ENCODE results near the gene EXD3. TPM values are rescaled to one million over a fixed set of nuclear protein-coding genes. Genes with fewer than 3 reads are reported as not detected.
A peak's percentile ranks its signal among the peaks of the same experiment; 100 is the strongest.
"Not testable (repeated sequence)": the region's sequence is repeated elsewhere in the genome, so short reads cannot be mapped to it uniquely, and the experiment has no call there.

Gene EXD3
- total and polyA plus RNA-seq, 8 donors: 8.1 to 57.3 (median 13.6) TPM

GRCh38 chr9:137412431-137412830, 10.5 kb downstream of the EXD3 start:
- FAIRE-seq (no peak), ATAC-seq (no peak), DNase-seq (peak in 1 of 6 donors; percentile 53)
- Histone ChIP-seq H3K9me3 (no peaks in the 10 kb centered on the region), H3K27ac (peak overlapping the region; percentile 58 to 75 (median 70)), H3K4me1 (peaks cover 0 to under 1% (median 0%) of the 10 kb centered on the region in 3 donors), H3K36me3 (no peaks in the 10 kb centered on the region), H3K4me3 (no peak overlapping the region), H3K27me3 (no peaks in the 10 kb centered on the region)
- TF ChIP-seq CTCF (IDR thresholded peaks at IDR 0.05): no peak
- intact Hi-C loops (cut with DNase I): loop anchor here in 1 of 3 donors (5.0 kb wide), 1 partner anchor 130 kb away; no protein-coding TSS in a partner anchor
- WGBS, 2 donors: 81 to 84% methylated on average over 10 of the region's 10 CpGs

- intact Hi-C loops (cut with DNase I): loop anchor here in 1 of 3 donors (5.0 kb wide), 1 partner anchor 130 kb away; no protein-coding TSS in a partner anchor
- no peaks in the 10 kb centered on the region for H3K36me3 ChIP-seq
- no peaks in the 10 kb centered on the region for H3K27me3 ChIP-seq
- H3K9me3 ChIP-seq: no peaks in the 10 kb centered on the region
- FAIRE-seq (no peak), ATAC-seq (peak; percentile 44 to 62 (median 58)), DNase-seq (peak; percentile 70 to 86 (median 76))
- H3K27ac ChIP-seq: peak overlapping the region; percentile 58 to 80 (median 74)
- no peak overlapping the region for H3K4me3 ChIP-seq
- H3K4me1 ChIP-seq: peaks cover 0 to 4% (median 0%) of the 10 kb centered on the region in 3 donors
- no peak for TF ChIP-seq CTCF (IDR thresholded peaks at IDR 0.05)
- WGBS, 2 donors: 58 to 59% methylated on average over 24 to 27 of the region's 30 CpGs
Measured at GRCh38 chr9:137411645-137412380, 11.1 kb downstream of the EXD3 start.

- Histone ChIP-seq H3K27ac (peak overlapping the region; percentile 56 to 80 (median 62)), H3K4me1 (peaks cover 0 to 4% (median 0%) of the 10 kb centered on the region in 3 donors), H3K9me3 (no peaks in the 10 kb centered on the region), H3K27me3 (no peaks in the 10 kb centered on the region), H3K4me3 (peak overlapping the region in 1 of 4 donors; percentile 12), H3K36me3 (no peaks in the 10 kb centered on the region)
- 49 to 51% methylated on average over 7 to 17 of the region's 17 CpGs for WGBS, 2 donors
- TF ChIP-seq CTCF (IDR thresholded peaks at IDR 0.05): no peak
- FAIRE-seq: no peak
- peak in 2 of 4 donors; percentile 4 to 6 for ATAC-seq
- intact Hi-C loops (cut with DNase I): loop anchor here in 1 of 3 donors (5.0 kb wide), 1 partner anchor 129 kb away; no protein-coding TSS in a partner anchor
- DNase-seq: peak in 1 of 6 donors; percentile 63
Measured at GRCh38 chr9:137411260-137411644, 11.7 kb downstream of the EXD3 start.

GRCh38 chr9:137410891-137411249, 12.1 kb downstream of the EXD3 start:
- TF ChIP-seq CTCF (IDR thresholded peaks at IDR 0.05): no peak
- ATAC-seq (peak in 1 of 4 donors; percentile 27), FAIRE-seq (no peak), DNase-seq (peak in 1 of 6 donors; percentile 77)
- 75 to 83% methylated on average over 15 of the region's 15 CpGs for WGBS, 2 donors
- intact Hi-C loops (cut with DNase I): loop anchor here in 1 of 3 donors (5.0 kb wide), 1 partner anchor 129 kb away; no protein-coding TSS in a partner anchor
- Histone ChIP-seq H3K4me1 (peaks cover 0 to 4% (median 0%) of the 10 kb centered on the region in 3 donors), H3K27me3 (no peaks in the 10 kb centered on the region), H3K27ac (peak overlapping the region; percentile 56 to 80 (median 62)), H3K9me3 (no peaks in the 10 kb centered on the region), H3K4me3 (peak overlapping the region in 1 of 4 donors; percentile 12), H3K36me3 (no peaks in the 10 kb centered on the region)

- not testable (repeated sequence) for H3K27me3 ChIP-seq, H3K4me3 ChIP-seq, H3K4me1 ChIP-seq, H3K9me3 ChIP-seq, H3K36me3 ChIP-seq, FAIRE-seq
- 61 to 62% methylated on average over 16 to 18 of the region's 18 CpGs for whole genome bisulfite sequencing, 2 donors
- ATAC-seq (peak in 3 of 4 donors; percentile 1 to 7 (median 3)), DNase-seq (peak in 1 of 6 donors; percentile 73)
- H3K27ac ChIP-seq: peak overlapping the region; percentile 56 to 80 (median 62)
- intact Hi-C loops (cut with DNase I): loop anchor here in 1 of 3 donors (5.0 kb wide), 1 partner anchor 128 kb away; no protein-coding TSS in a partner anchor
Measured at GRCh38 chr9:137410236-137410890, 12.6 kb downstream of the EXD3 start.
